Measurements from ENCODE around the gene FER.

DNA sequence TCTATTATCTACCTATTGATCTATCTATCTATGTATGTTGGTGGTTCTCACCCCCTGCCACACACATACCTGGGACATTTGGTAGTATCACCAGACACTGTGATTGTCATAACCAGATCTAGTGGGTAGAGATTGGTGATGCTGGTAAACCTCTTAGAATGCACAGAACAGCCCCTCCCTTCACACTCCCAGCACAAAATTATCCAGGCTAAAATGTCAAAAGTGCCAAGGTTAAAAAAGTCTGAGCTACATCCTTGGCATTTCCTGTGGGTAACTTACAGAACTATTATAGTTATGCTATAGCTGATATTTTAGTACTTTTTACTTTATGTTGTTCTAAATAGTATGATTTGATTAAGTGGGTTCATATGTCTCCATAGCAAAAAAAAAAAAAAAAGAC is 151.0 kb downstream of the FER start:
- TF ChIP-seq ZNF878 (CRISPR knock-in tag; IDR thresholded peaks at IDR 0.05): no peak
- TF ChIP-seq HOXD1 (CRISPR knock-in tag; IDR thresholded peaks at IDR 0.05): no peak
- no peak for TF ChIP-seq PHB2 (IDR thresholded peaks at IDR 0.05; ENCODE audit: partially characterized antibody)
- no peak for TF ChIP-seq SP1 (IDR thresholded peaks at IDR 0.05)
- TF ChIP-seq SP1 (CRISPR knock-in tag; IDR thresholded peaks at IDR 0.05): no peak
- TF ChIP-seq ZNF629 (CRISPR knock-in tag; conservative IDR thresholded peaks at IDR 0.05): no peak
- TF ChIP-seq CBX2 (IDR thresholded peaks at IDR 0.05; ENCODE audit: low read depth, low read length): no peak
- TF ChIP-seq CBX2 (CRISPR knock-in tag; IDR thresholded peaks at IDR 0.05; ENCODE audit: low read depth): no peak
- TF ChIP-seq JUND (CRISPR knock-in tag; IDR thresholded peaks at IDR 0.05): no peak
- TF ChIP-seq KDM4B (CRISPR knock-in tag; IDR thresholded peaks at IDR 0.05): no peak
- TF ChIP-seq SAP130 (CRISPR knock-in tag; IDR thresholded peaks at IDR 0.05; ENCODE audit: low read depth): no peak
- TF ChIP-seq NFE2L1 (CRISPR knock-in tag; IDR thresholded peaks at IDR 0.05; ENCODE audit: borderline replicate concordance): no peak
- no peak for TF ChIP-seq ZNF83 (CRISPR knock-in tag; IDR thresholded peaks at IDR 0.05; ENCODE audit: borderline replicate concordance)
- no peak for TF ChIP-seq CTCF (CRISPR knock-in tag; IDR thresholded peaks at IDR 0.05)

Measured in HepG2 (cell line).